Measurements from ENCODE around the gene RPS25.

The RPS25 gene

GRCh38 chr11:119048644-119049043 lies 30.5 kb upstream of the RPS25 start:
- peaks cover 21% of the 10 kb centered on the region for H3K79me2 ChIP-seq (ENCODE audit: insufficient read depth, low read length)
- H3K4me2 ChIP-seq (ENCODE audit: low read depth, low read length, poor library complexity, severe bottlenecking), result no peak overlapping the region
- no peaks in the 10 kb centered on the region for H3K9me3 ChIP-seq (ENCODE audit: insufficient read depth, low read depth, low read length)
- H3K27me3 ChIP-seq (ENCODE audit: insufficient read depth, low read length, poor library complexity, severe bottlenecking), result no peaks in the 10 kb centered on the region
- TF ChIP-seq EZH2phosphoT487 (IDR thresholded peaks at IDR 0.05; ENCODE audit: borderline replicate concordance) (no peak), CTCF (conservative IDR thresholded peaks at IDR 0.05; ENCODE audit: low read length) (no peak)
- H3F3A ChIP-seq (ENCODE audit: low read depth), result no peaks in the 10 kb centered on the region
- H2AFZ ChIP-seq (ENCODE audit: low read length), result no peak overlapping the region
- H3K4me3 ChIP-seq (ENCODE audit: low read length, poor library complexity, severe bottlenecking), result no peak overlapping the region
- H3K4me1 ChIP-seq (ENCODE audit: insufficient read depth, low read length, poor library complexity, severe bottlenecking), result no peaks in the 10 kb centered on the region
- no peak overlapping the region for H3K9ac ChIP-seq (ENCODE audit: low read depth, low read length, poor library complexity, severe bottlenecking)
- H3K36me3 ChIP-seq (ENCODE audit: insufficient read depth, low read length), result peaks cover 92% of the 10 kb centered on the region
- H3K9me2 ChIP-seq (replicated peaks; ENCODE audit: low read depth, low read length), result no peaks in the 10 kb centered on the region
- peaks cover 3% of the 10 kb centered on the region for H4K20me1 ChIP-seq (ENCODE audit: insufficient read depth, low read length, poor library complexity, severe bottlenecking)

GRCh38 chr11:119047205-119047604 lies 29.1 kb upstream of the RPS25 start:
- H3K27me3 ChIP-seq (ENCODE audit: insufficient read depth, low read length, poor library complexity, severe bottlenecking), result no peaks in the 10 kb centered on the region

GRCh38 chr11:119046489-119046888 lies 28.3 kb upstream of the RPS25 start:
- peaks cover 70% of the 10 kb centered on the region; the same call in 1 of the 2 replicates for H3K36me3 ChIP-seq (ENCODE audit: insufficient read depth, low read length)
- TF ChIP-seq CTCF (conservative IDR thresholded peaks at IDR 0.05; ENCODE audit: low read length), result no peak
- no peak for TF ChIP-seq EZH2phosphoT487 (IDR thresholded peaks at IDR 0.05; ENCODE audit: borderline replicate concordance)
- H3K9me3 ChIP-seq (ENCODE audit: insufficient read depth, low read depth, low read length), result no peaks in the 10 kb centered on the region
- no peaks in the 10 kb centered on the region for H3K4me1 ChIP-seq (ENCODE audit: insufficient read depth, low read length, poor library complexity, severe bottlenecking)
- H2AFZ ChIP-seq (ENCODE audit: low read length), result no peak overlapping the region
- H3F3A ChIP-seq (ENCODE audit: low read depth), result no peaks in the 10 kb centered on the region
- peaks cover 3% of the 10 kb centered on the region for H4K20me1 ChIP-seq (ENCODE audit: insufficient read depth, low read length, poor library complexity, severe bottlenecking)
- no peak overlapping the region for H3K9ac ChIP-seq (ENCODE audit: low read depth, low read length, poor library complexity, severe bottlenecking)
- H3K79me2 ChIP-seq (ENCODE audit: insufficient read depth, low read length), result 0 out of 2 replicates have a peak, but pooled peaks cover under 1% of the 10 kb centered on the region
- H3K4me2 ChIP-seq (ENCODE audit: low read depth, low read length, poor library complexity, severe bottlenecking), result no peak overlapping the region
- no peak overlapping the region for H3K4me3 ChIP-seq (ENCODE audit: low read length, poor library complexity, severe bottlenecking)
- no peaks in the 10 kb centered on the region for H3K27me3 ChIP-seq (ENCODE audit: insufficient read depth, low read length, poor library complexity, severe bottlenecking)
- H3K9me2 ChIP-seq (replicated peaks; ENCODE audit: low read depth, low read length), result no peaks in the 10 kb centered on the region

More at GRCh38 chr11:119047205-119047604, 29.1 kb upstream of the RPS25 start:
- Histone ChIP-seq H4K20me1 (ENCODE audit: insufficient read depth, low read length, poor library complexity, severe bottlenecking) (peaks cover 3% of the 10 kb centered on the region), H3K9me3 (ENCODE audit: insufficient read depth, low read depth, low read length) (no peaks in the 10 kb centered on the region), H3K36me3 (ENCODE audit: insufficient read depth, low read length) (peaks cover 77% of the 10 kb centered on the region), H3K4me1 (ENCODE audit: insufficient read depth, low read length, poor library complexity, severe bottlenecking) (no peaks in the 10 kb centered on the region), H3K9ac (ENCODE audit: low read depth, low read length, poor library complexity, severe bottlenecking) (no peak overlapping the region), H2AFZ (ENCODE audit: low read length) (no peak overlapping the region), H3K79me2 (ENCODE audit: insufficient read depth, low read length) (peaks cover 8% of the 10 kb centered on the region; the same call in 1 of the 2 replicates), H3F3A (ENCODE audit: low read depth) (no peaks in the 10 kb centered on the region), H3K4me2 (ENCODE audit: low read depth, low read length, poor library complexity, severe bottlenecking) (no peak overlapping the region), H3K9me2 (replicated peaks; ENCODE audit: low read depth, low read length) (no peaks in the 10 kb centered on the region), H3K4me3 (ENCODE audit: low read length, poor library complexity, severe bottlenecking) (no peak overlapping the region)
- TF ChIP-seq CTCF (conservative IDR thresholded peaks at IDR 0.05; ENCODE audit: low read length) (no peak), EZH2phosphoT487 (IDR thresholded peaks at IDR 0.05; ENCODE audit: borderline replicate concordance) (no peak)
